ENCODE measurements around the gene IMMP2L.

The IMMP2L gene

GRCh38 chr7:111388016-111388415 is 174.3 kb downstream of the IMMP2L start:
- DNase-seq = no peak

GRCh38 chr7:111384065-111384891 is 178.0 kb downstream of the IMMP2L start:
- DNase-seq = no peak

DNA sequence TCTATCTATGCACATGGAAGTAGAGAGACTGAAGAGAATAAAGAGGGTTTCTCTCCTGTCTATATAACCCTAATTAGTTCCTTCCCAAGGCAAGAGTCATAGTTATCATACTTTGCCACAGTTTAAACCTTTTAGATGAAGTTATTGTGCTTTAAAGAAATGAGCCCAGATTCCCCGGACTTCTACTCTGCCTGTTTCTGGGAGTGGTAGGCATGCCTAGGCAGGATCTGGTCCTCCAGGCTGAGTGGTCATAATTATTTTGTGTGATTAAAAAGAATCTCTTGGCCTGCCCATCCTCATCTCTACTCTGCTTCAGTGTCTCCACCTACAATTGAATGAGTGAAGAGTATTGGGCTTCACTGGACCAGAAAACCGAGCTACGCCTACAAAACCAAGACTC is 179.2 kb downstream of the IMMP2L start:
- DNase-seq = no peak

DNA sequence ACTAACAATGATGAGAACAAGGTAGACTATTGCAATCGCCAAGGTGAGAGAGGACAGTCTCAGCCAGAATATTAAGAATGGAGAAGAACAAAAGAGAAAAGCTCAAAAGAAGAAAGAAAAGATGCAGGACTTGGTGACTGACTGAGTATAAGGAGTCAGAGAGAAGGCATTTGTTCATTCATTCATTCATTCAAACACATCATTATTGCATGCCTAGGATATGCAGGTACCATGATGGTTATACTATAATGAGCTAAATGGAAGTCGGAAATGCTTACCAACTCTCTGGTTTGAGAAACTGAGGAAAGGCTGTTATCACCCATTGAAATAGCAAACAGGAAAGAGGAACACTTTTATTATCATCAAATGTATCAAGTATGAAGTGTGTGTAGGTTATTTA is 180.7 kb downstream of the IMMP2L start:
- no peak for DNase-seq

DNA sequence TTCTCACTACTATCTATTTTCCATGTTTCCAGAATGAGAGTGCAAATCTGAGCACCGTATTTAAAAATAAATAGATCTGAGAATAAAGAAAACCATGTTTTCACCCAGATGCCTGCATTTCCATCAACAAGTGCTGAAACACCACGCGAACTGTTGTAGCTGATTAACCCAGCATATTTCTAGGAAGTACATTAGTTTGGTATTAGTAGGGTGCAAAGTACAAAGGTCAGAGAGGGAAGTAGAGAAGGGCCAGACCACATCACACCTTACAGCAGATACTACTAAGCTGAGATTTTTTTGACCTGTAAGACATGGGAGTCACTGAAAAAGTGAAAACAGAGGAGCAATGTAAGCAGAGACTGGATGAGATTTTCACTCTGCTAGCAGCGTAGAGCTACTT is 181.3 kb downstream of the IMMP2L start:
- DNase-seq = no peak

DNA sequence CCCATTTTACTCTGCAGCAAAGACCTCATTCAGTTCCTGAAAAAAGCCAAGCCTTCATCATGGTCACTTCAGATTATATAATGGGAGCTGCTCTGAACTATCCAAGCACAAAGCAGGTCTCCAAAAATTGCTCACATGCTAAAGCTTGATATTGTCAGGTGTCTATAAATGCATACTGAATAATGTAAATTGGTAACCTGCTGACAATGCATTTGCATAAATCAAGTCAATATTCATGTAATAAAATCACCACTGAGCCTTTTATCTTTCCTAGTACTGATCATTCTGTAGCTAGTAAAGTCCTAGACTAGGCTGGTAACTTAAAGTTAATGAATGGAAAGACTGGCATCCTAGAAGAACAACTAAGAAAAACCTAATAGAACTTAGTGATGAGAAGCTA is 188.3 kb downstream of the IMMP2L start:
- no peak for DNase-seq

DNA sequence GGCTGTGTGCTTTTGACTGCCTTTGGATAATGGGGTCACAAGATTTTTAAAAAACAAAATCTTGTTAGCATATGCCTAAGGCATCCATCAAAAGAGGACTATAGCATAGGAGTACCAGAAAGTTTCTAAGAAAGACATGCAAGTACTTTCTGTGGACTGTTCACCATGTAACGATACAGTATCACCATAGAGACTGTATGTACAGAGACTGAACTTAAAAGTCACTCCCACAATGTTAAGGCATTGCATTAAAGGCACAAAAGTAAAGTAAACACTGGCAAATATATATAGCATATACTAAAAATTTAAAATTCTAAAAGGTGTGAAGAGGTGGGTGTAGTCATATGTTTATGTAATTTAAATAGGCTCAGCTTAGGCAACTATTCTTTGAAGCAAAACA is 190.9 kb downstream of the IMMP2L start:
- DNase-seq = no peak

GRCh38 chr7:111370002-111370401 is 192.3 kb downstream of the IMMP2L start:
- DNase-seq = no peak

DNA sequence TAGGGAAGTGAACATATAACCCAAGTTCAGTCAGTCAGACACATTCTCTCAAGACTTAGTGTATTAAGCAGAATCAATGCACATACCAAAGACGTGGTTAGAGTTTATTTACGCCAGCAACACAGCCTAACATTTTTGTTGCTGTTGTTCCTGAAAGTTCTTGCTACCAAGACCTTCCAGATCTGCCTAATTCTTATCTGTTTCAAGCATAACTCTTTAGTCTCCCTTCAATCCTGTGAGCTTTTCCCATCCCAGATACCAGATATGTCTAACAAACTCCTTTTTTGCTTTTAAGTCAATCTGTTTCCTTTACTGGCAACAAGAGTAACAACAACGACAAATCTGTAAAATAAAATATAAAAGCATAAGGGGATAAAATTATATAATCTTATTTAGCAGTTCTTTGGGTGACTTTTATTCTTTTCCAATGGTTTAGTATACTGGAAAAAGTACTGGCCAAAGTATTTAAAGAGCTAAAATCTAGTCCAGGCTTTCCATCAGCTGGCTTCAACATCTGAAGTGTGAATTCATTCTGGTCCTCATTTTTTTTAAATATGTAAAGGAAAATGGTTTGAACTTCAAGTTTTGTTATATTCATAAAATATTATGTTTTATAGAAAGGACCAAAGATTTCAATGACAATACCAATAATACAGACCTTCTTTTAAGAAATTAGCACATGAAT is 193.8 kb downstream of the IMMP2L start:
- DNase-seq = no peak

DNA sequence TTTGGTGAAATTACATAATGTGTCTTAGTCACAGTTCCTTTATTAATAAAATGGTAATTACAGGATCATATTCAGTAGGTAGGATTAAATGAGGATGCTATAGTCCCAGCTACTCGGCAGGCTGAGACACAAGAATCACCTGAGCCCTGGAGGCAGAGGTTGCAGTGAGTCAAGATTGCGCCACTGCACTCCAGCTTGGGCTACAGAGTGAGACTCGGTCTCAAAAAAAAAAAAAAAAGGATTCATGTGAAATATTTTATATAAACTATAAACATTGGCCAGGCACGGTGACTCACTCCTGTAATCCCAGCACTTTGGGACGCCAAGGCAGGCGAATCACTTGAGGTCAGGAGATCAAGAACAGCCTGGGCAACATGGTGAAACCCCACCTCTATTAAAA is 197.9 kb downstream of the IMMP2L start:
- no peak for DNase-seq

- DNase-seq = no peak
These were observed 199.2 kb downstream of the IMMP2L start for GRCh38 chr7:111363099-111363498.

DNA sequence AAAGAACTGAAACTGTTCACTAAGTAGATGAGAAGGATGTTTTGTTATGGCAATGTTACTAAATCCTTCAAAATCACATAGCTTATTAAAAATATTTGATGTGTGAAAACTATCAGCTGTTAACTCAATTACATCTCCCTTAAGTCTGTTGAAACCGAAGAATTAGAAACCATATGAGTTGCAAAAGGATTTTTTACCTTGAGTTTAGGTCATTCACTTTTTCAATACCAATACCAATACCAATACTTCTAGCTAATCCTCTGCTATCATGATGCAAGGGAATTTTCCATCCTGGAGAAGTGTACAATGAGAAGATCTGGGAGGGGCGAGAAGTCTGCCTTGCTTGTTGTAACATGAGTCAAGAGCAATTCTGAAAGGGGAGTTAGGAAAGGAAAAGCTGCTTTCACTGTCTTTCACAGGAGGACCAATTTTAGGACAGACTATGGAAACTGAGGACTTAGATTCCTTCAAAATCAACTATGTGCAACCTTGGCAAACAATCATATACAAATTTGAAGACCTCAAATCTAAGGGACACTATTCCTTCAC is 199.7 kb downstream of the IMMP2L start:
- no peak for DNase-seq

- DNase-seq = no peak
These were observed 203.4 kb downstream of the IMMP2L start for GRCh38 chr7:111358915-111359314.

DNA sequence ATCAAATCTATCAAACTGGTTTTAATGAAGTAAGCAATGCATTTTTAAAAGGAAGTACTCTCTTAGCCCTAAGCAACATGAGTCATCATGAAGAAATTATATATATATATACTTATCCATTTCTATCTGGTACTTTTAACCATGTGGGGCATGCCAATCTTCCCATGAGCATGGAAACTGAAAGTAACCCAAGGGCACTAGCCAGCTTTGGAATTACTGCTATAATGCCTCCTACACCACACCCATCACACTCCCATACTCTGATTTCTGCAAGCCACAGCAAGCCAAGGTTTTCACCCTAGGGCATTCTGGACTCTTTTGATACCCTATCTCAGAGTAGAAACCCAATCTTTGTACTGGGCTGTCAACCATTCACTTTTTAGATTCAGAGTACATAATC is 204.6 kb downstream of the IMMP2L start:
- no peak for DNase-seq

- DNase-seq = no peak
These were observed 205.4 kb downstream of the IMMP2L start for GRCh38 chr7:111356941-111357340.

- no peak for DNase-seq
These were observed 210.0 kb downstream of the IMMP2L start for GRCh38 chr7:111352319-111352718.

DNA sequence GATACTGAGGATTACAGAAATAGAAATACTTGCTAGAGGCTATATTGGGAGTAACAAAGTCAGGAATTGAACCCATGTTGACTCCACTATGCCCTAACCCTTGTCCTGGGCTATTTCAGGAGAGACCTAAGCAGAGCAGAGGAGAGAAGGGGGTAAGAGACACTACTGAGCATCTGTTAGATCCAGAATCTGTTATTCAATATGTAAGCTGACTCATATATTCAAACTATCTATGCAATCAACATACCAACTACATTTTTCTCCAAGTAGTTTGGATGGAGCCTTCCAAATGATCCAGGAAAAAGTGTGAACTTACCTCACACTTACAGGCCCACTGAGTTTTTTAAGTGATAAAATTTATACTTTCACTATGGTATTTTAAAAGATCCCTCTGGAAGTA is 216.1 kb downstream of the IMMP2L start:
- no peak for DNase-seq

GRCh38 chr7:111343017-111343416 is 219.3 kb downstream of the IMMP2L start:
- DNase-seq = no peak

DNA sequence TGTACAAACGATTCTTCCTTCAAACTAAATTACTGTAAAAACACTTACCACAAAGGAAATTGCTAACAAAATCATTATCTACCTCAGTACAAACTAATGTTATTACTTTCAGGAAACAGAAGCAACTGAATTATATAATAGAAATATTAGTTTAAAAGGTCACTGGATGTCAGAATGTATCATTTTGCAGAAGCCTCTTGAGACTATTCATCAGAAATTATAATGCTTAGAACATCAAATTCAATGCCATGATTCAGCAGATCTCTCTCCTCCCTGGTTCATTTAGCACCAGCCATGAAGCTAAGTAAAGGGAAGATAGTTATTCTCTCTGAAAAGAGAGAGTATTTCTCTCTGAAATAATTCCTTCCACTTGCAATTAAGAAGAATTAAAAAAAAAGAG is 223.3 kb downstream of the IMMP2L start:
- DNase-seq = no peak

DNA sequence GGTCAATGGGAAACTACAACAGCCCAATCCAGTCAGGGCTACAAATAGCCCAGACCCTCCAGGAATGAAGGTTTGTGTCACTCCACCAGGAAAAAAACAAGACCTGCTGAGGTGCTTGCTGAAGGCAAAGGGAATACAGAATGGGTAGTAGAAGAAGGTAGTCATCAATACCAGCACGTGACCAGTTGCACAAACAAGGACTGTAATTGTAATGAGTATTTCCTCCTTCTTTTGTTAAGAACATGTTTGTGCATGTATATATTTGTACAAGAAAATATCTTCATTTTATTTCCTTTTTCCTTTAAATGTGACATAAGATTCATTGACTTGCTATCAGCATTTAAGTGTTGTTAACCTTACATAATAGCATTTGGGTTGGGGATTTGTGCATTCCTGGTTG is 229.3 kb downstream of the IMMP2L start:
- DNase-seq = no peak

- no peak for DNase-seq
These were observed 232.1 kb downstream of the IMMP2L start for GRCh38 chr7:111330235-111330523.

DNA sequence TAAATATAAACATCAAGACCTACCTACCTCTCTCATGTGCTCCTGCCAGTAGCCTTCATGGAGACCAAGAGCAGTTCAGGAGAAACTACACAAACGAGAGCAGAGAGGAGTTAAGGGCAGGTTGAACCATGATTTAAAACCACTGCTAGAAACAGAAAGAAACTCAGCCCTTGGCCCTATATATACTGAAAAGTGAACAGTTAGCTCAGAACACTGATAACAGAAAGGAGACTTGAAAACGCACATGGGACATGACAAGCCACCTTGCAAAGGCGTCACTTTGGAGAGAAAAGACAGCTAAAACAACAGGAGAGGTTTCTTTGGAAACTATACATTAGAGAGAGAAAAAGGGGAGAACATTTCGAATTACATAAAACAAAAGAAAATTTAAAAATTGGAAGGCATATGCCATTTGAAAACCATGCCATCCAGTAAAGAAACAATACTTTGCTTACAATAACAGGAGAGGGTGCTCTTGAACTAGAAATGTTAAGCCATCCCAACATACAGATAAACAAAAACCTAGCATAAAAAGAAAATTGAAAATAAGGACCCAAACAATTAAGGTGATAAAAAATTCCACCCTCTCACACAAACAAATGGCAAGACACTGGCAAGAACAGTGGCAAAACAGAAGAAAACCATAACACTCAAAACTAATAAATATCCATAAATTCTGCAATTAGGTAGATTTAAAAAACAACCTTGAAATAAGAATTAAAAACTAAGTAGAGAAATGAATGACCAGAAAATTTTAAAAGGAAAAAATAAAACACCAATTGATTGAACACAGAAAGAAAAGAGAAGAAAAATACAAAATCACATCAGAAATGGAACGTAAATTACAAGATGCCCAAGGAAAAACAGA is 232.7 kb downstream of the IMMP2L start:
- DNase-seq = no peak

GRCh38 chr7:111328487-111328886 is 233.8 kb downstream of the IMMP2L start:
- no peak for DNase-seq

GRCh38 chr7:111324776-111325175 is 237.5 kb downstream of the IMMP2L start:
- DNase-seq = no peak
